Stimulated activated CD4-positive, alpha-beta T cell treated with anti-CD3 and anti-CD28 coated beads, Interleukin-2, amount 100 ng/mL, for 4 hours (primary cell): ENCODE measurements around the gene NANP.

Source experiments
- DNase-seq: peaks from one replicate; pipeline ENCODE4 v3.0.0-alpha.2; 2020; ENCODE audit warnings: low read depth

Gene NANP

GRCh38 chr20:25571240-25571639 lies 52.6 kb downstream of the NANP start:
- DNase-seq, result no peak

DNA sequence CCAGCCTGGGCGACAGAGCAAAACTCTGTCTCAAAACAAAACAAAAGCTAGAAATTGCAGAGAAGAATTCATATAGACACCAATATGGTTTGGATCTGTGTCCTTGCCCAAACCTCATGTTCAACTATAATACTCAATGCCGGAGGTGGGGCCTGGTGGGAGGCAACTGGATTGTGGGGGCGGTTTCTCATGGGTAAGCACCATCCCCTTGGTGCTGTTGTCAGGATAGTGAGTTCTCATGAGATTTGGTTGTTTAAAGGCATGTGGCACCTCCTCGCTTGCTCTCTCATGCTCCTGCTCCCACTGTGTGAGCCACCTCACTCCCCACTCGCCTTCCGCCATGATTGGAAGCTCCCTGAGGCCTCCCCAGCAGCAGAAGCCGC lies 53.7 kb downstream of the NANP start:
- DNase-seq, result no peak

DNA sequence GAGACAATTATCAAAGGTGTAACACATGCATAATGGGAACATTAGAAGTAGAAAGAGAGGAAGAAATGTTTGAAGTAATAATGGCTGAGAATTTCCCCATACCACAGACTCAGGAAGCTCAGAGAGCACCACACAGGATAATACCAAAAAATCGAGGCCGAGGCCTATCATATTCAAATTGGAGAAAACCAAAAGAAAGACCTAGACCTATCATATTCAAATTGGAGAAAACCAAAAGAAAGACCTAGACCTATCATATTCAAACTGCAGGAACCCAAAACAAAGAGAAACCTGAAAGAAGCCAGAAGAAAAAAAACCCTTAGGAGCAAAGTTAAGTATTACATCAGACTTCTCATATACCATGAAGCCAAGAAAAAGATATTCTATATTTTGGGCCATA lies 56.5 kb downstream of the NANP start:
- no peak for DNase-seq

DNA sequence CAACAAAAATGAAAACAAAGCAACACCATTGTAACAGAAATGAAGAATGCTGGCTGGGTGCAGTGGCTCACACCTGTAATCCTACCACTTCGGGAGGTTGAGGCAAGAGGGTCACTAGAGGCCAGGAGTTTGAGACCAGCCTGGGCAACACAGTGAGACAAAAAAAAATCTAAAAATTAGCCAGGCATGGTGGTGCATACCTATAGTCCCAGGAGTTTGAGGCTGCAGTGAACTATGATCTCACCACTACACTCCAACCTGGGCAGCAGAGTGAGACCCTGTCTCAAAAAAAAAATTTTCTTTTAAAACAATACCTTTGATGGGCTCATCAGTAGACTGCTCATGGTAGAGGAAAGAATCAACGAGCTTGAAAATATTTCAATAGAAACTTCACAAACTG lies 57.0 kb downstream of the NANP start:
- no peak for DNase-seq

- DNase-seq, result no peak
Observed at GRCh38 chr20:25565578-25566157, 58.1 kb downstream of the NANP start.

DNA sequence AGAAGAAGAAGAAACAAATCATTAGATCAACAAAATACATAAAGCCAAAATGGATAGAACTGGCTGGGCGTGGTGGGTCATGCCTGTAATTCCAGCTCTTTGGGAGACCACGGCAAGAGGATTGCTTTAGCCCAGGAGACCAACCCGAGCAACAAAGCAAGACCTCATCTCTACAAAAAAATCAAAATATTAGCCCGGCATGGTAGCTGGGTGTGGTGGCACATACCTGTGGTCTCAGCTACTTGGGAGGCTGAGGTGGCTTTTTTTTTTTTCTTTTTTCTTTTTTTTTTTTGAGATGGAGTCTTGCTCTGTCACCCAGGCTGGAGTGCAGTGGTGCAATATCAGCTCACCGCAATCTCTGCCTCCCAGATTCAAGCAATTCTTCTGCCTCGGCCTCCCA lies 59.9 kb downstream of the NANP start:
- DNase-seq, result no peak

DNA sequence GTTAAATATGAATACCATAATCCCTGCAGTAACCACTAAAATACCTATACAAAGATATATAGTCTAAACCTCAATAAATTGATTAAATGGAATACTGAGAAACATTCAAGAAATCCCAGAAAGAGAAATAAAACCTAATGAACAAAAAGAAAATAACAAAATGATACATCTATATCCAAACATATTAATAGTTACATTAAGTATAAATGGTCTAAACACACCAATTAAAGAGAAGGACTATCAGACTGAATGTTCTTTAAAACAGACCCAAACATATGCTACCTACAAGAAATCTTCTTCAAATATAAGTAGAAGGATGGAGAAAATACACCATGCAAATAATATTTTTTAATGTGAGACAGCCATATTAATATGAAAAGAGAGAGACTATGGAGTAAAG lies 60.5 kb downstream of the NANP start:
- no peak for DNase-seq
